ENCODE measurements around the gene YEATS4. TPM values are rescaled to one million over a fixed set of nuclear protein-coding genes. Genes with fewer than 3 reads are reported as not detected.

Gene YEATS4
- total and polyA plus RNA-seq, 2 experiments from 2014 or later, result 64.7 to 90.5 TPM

- ATAC-seq, result peak; percentile 31
Observed at GRCh38 chr12:69341328-69341727, 18.2 kb upstream of the YEATS4 start.

More at GRCh38 chr12:69341328-69341727, 18.2 kb upstream of the YEATS4 start:
- peak overlapping the region; percentile 87 for H2AFZ ChIP-seq
- no peaks in the 10 kb centered on the region for H3K36me3 Mint-ChIP-seq (ENCODE audit: low read depth)
- no peak overlapping the region for H3K4me3 ChIP-seq
- no peaks in the 10 kb centered on the region for H3K27me3 ChIP-seq (ENCODE audit: insufficient read depth)
- H3K27ac ChIP-seq (ENCODE audit: low read depth), result no peak overlapping the region
- H3K27me3 Mint-ChIP-seq (ENCODE audit: insufficient read depth, low read depth, poor library complexity), result peaks cover 2% of the 10 kb centered on the region
- H3K4me3 Mint-ChIP-seq, result no peak overlapping the region
- TF ChIP-seq EZH2 (IDR thresholded peaks at IDR 0.05; ENCODE audit: low read depth, unreplicated experiment), result no peak
- TF ChIP-seq ZNF462 (CRISPR knock-in tag; IDR thresholded peaks at IDR 0.05), result no peak
- TF ChIP-seq REST (IDR thresholded peaks at IDR 0.05; ENCODE audit: unreplicated experiment), result no peak
- TF ChIP-seq CREB1 (CRISPR knock-in tag; IDR thresholded peaks at IDR 0.05; ENCODE audit: low read depth), result no peak
- TF ChIP-seq ZNF114 (CRISPR knock-in tag; IDR thresholded peaks at IDR 0.05), result no peak
- TF ChIP-seq NANOG (IDR thresholded peaks at IDR 0.05; ENCODE audit: borderline replicate concordance), result no peak
- no peak for TF ChIP-seq JUNB (IDR thresholded peaks at IDR 0.05; ENCODE audit: unreplicated experiment)
- TF ChIP-seq STAT1 (IDR thresholded peaks at IDR 0.05; ENCODE audit: unreplicated experiment), result no peak
- no peak for TF ChIP-seq CTCF (conservative IDR thresholded peaks at IDR 0.05; ENCODE audit: low read depth in 2 of 2)
- TF ChIP-seq ETS1 (IDR thresholded peaks at IDR 0.05), result no peak
- TF ChIP-seq EZH2phosphoT487 (IDR thresholded peaks at IDR 0.05; ENCODE audit: unreplicated experiment), result no peak
- TF ChIP-seq POLR2AphosphoS5 (IDR thresholded peaks at IDR 0.05; ENCODE audit: low read depth), result no peak
- no peak for TF ChIP-seq ZNF331 (CRISPR knock-in tag; IDR thresholded peaks at IDR 0.05; ENCODE audit: low read depth)
- no peaks in the 10 kb centered on the region for H3K9me2 ChIP-seq (ENCODE audit: insufficient read depth)
- H4K20me1 ChIP-seq (replicated peaks; ENCODE audit: insufficient read depth), result no peaks in the 10 kb centered on the region
- no peaks in the 10 kb centered on the region for H3K79me2 ChIP-seq (replicated peaks; ENCODE audit: insufficient read depth)
- no peaks in the 10 kb centered on the region for H3K9me3 Mint-ChIP-seq
- H3K4me1 Mint-ChIP-seq, result peaks cover 12% of the 10 kb centered on the region
- no peak for DNase-seq (ENCODE audit: low spot score)
- H3K4me1 ChIP-seq (ENCODE audit: insufficient read depth), result no peaks in the 10 kb centered on the region
- H3K36me3 ChIP-seq (ENCODE audit: insufficient read depth), result no peaks in the 10 kb centered on the region
- no peak overlapping the region for H3K27ac Mint-ChIP-seq
- no peaks in the 10 kb centered on the region for H3F3A ChIP-seq (replicated peaks; ENCODE audit: low read depth)
- H3K4me2 ChIP-seq, result no peak overlapping the region
